ENCODE results near the gene SAMMSON.

SAMMSON gene

GRCh38 chr3:69999140-70000027, at the start of gene SAMMSON:
Gene SAMMSON (plus strand): TSS chr3:69999733.
- peak; percentile 95 for DNase-seq

GRCh38 chr3:69951616-69952015, 47.9 kb upstream of the SAMMSON start:
- DNase-seq: no peak

- no peak for DNase-seq
These were observed 40.0 kb upstream of the SAMMSON start for GRCh38 chr3:69959581-69959980.

- DNase-seq: no peak
These were observed 37.7 kb upstream of the SAMMSON start for GRCh38 chr3:69961706-69962439.

- DNase-seq: no peak
These were observed 35.9 kb upstream of the SAMMSON start for GRCh38 chr3:69963643-69964042.

GRCh38 chr3:69967156-69967555, 32.4 kb upstream of the SAMMSON start:
- no peak for DNase-seq

- no peak for DNase-seq
These were observed 28.7 kb upstream of the SAMMSON start for GRCh38 chr3:69970827-69971226.

GRCh38 chr3:69972672-69973071, 26.9 kb upstream of the SAMMSON start:
- DNase-seq: no peak

- DNase-seq: no peak
These were observed 23.5 kb upstream of the SAMMSON start for GRCh38 chr3:69976021-69976420.

- no peak for DNase-seq
These were observed 15.8 kb upstream of the SAMMSON start for GRCh38 chr3:69983546-69984265.

GRCh38 chr3:69985266-69985665, 14.3 kb upstream of the SAMMSON start:
- no peak for DNase-seq

GRCh38 chr3:69986419-69986818, 13.1 kb upstream of the SAMMSON start:
- no peak for DNase-seq

- DNase-seq: no peak
These were observed 11.7 kb upstream of the SAMMSON start for GRCh38 chr3:69987833-69988232.

- no peak for DNase-seq
These were observed 5.8 kb upstream of the SAMMSON start for GRCh38 chr3:69993757-69994156.

GRCh38 chr3:69994919-69995318, 4.6 kb upstream of the SAMMSON start:
- DNase-seq: no peak

GRCh38 chr3:69997631-69998307, 1.8 kb upstream of the SAMMSON start:
- DNase-seq: no peak

- DNase-seq: no peak
These were observed 784 bp upstream of the SAMMSON start for GRCh38 chr3:69998759-69999139.

- peak; percentile 56 to 67 for DNase-seq
These were observed 486 bp downstream of the SAMMSON start for GRCh38 chr3:70000028-70000410.

GRCh38 chr3:70000563-70001081, 1.1 kb downstream of the SAMMSON start:
- DNase-seq: peak; percentile 54 to 58

- no peak for DNase-seq
These were observed 3.6 kb downstream of the SAMMSON start for GRCh38 chr3:70003119-70003518.

- no peak for DNase-seq
These were observed 6.6 kb downstream of the SAMMSON start for GRCh38 chr3:70006089-70006488.

- no peak for DNase-seq
These were observed 10.8 kb downstream of the SAMMSON start for GRCh38 chr3:70010346-70010745.

- no peak for DNase-seq
These were observed 12.0 kb downstream of the SAMMSON start for GRCh38 chr3:70011582-70011981.
